ENCODE results near the gene HHATL.

GRCh38 chr3:42673082-42673481, 29.5 kb downstream of the HHATL start:
- TF ChIP-seq POLR2A (IDR thresholded peaks at IDR 0.05; ENCODE audit: low read depth, low read length) (no peak), POLR2AphosphoS5 (IDR thresholded peaks at IDR 0.05; ENCODE audit: low read depth, low read length) (no peak), TAF1 (IDR thresholded peaks at IDR 0.05; ENCODE audit: low read depth, low read length) (no peak), SPI1 (IDR thresholded peaks at IDR 0.05; ENCODE audit: low read depth, low read length) (no peak)
